Measurements from ENCODE around the gene TSHZ2. TPM values are rescaled to one million over a fixed set of nuclear protein-coding genes. Genes with fewer than 3 reads are reported as not detected.

Gene TSHZ2
- total RNA-seq, 6 experiments from 2014 or later = not detected

- Mint-ChIP-seq H3K27me3 (ENCODE audit: insufficient read depth) (no peaks in the 10 kb centered on the region), H3K4me3 (no peak overlapping the region), H3K9me3 (peaks cover 13% of the 10 kb centered on the region; the same call in 1 of the 2 replicates), H3K36me3 (ENCODE audit: low read depth) (no peaks in the 10 kb centered on the region), H3K4me1 (ENCODE audit: low read depth) (no peaks in the 10 kb centered on the region), H3K27ac (no peak overlapping the region)
- TF ChIP-seq CTCF (IDR thresholded peaks at IDR 0.05) = no peak
- DNase-seq = no peak
Observed at GRCh38 chr20:53194306-53195290, 222.4 kb downstream of the TSHZ2 start.

GRCh38 chr20:53195876-53196610, 223.9 kb downstream of the TSHZ2 start:
- TF ChIP-seq CTCF (IDR thresholded peaks at IDR 0.05) = no peak
- Mint-ChIP-seq H3K4me3 (no peak overlapping the region), H3K4me1 (ENCODE audit: low read depth) (no peaks in the 10 kb centered on the region), H3K9me3 (peaks cover 13% of the 10 kb centered on the region; the same call in 1 of the 2 replicates), H3K27ac (no peak overlapping the region), H3K27me3 (ENCODE audit: insufficient read depth) (no peaks in the 10 kb centered on the region), H3K36me3 (ENCODE audit: low read depth) (no peaks in the 10 kb centered on the region)
- DNase-seq = no peak

- no peak for TF ChIP-seq CTCF (IDR thresholded peaks at IDR 0.05)
Observed at GRCh38 chr20:53201588-53201987, 229.4 kb downstream of the TSHZ2 start.

GRCh38 chr20:53202777-53203176, 230.6 kb downstream of the TSHZ2 start:
- Mint-ChIP-seq H3K36me3 (ENCODE audit: low read depth) (no peaks in the 10 kb centered on the region), H3K27me3 (ENCODE audit: insufficient read depth) (no peaks in the 10 kb centered on the region), H3K4me3 (no peak overlapping the region), H3K4me1 (ENCODE audit: low read depth) (no peaks in the 10 kb centered on the region), H3K27ac (no peak overlapping the region), H3K9me3 (peaks cover 4% of the 10 kb centered on the region; the same call in 1 of the 2 replicates)
- no peak for DNase-seq
- no peak for TF ChIP-seq CTCF (IDR thresholded peaks at IDR 0.05)

More at GRCh38 chr20:53201588-53201987, 229.4 kb downstream of the TSHZ2 start:
- Mint-ChIP-seq H3K4me1 (ENCODE audit: low read depth) (no peaks in the 10 kb centered on the region), H3K9me3 (peaks cover 4% of the 10 kb centered on the region; the same call in 1 of the 2 replicates), H3K36me3 (ENCODE audit: low read depth) (no peaks in the 10 kb centered on the region), H3K27me3 (ENCODE audit: insufficient read depth) (no peaks in the 10 kb centered on the region), H3K27ac (no peak overlapping the region), H3K4me3 (no peak overlapping the region)
- no peak for DNase-seq

GRCh38 chr20:53205046-53205445, 232.9 kb downstream of the TSHZ2 start:
- Mint-ChIP-seq H3K4me3 (no peak overlapping the region), H3K27me3 (ENCODE audit: insufficient read depth) (no peaks in the 10 kb centered on the region), H3K36me3 (ENCODE audit: low read depth) (no peaks in the 10 kb centered on the region), H3K27ac (no peak overlapping the region), H3K4me1 (ENCODE audit: low read depth) (no peaks in the 10 kb centered on the region), H3K9me3 (peaks cover 10% of the 10 kb centered on the region; the same call in 1 of the 2 replicates)
- no peak for DNase-seq
- TF ChIP-seq CTCF (IDR thresholded peaks at IDR 0.05) = no peak
